CD4-positive, alpha-beta memory T cell (primary cell): ENCODE measurements around the gene ELL2. TPM values are rescaled to one million over a fixed set of nuclear protein-coding genes. Genes with fewer than 3 reads are reported as not detected.

ENCODE experiments used
- CTCF ChIA-PET: fragments of 350-600 bp; sonication (Branson Sonifier 250); formaldehyde crosslinking; loops from one replicate; lab custom pipeline; 2021; ENCODE audit warnings: inconsistent platforms; ENCODE audit not compliant: partially characterized antibody; lab: Charles Lee
- POLR2A ChIA-PET: fragments of 350-600 bp; sonication (Branson Sonifier 250); formaldehyde crosslinking; loops from one replicate; lab custom pipeline; 2021; ENCODE audit not compliant: partially characterized antibody; lab: Charles Lee
- DNase-seq, 5 donors: peaks; one replicate each; pipeline versions ENCODE4 v3.0.0 to v3.0.0-alpha.2; 2020 to 2022; ENCODE audit warnings: mixed read lengths in 1 of 5
- H3K27ac ChIP-seq: one replicate; pipeline ENCODE4 v1.7.0; 2013; ENCODE audit warnings: low read depth, low read length
- H3K27me3 ChIP-seq: 2 replicates; pipeline ENCODE4 v1.7.0; 2013; ENCODE audit warnings: mild to moderate bottlenecking, low read length, moderate library complexity; ENCODE audit not compliant: insufficient read depth
- H3K36me3 ChIP-seq: 2 replicates; pipeline ENCODE4 v1.7.0; 2013; ENCODE audit warnings: mild to moderate bottlenecking, low read length, moderate library complexity; ENCODE audit not compliant: insufficient read depth
- H3K4me1 ChIP-seq: 2 replicates; pipeline ENCODE4 v1.7.0; 2013; ENCODE audit warnings: mild to moderate bottlenecking, low read length, moderate library complexity; ENCODE audit not compliant: insufficient read depth
- H3K4me3 ChIP-seq, 2 donors: one replicate each; pipeline ENCODE4 v1.7.0; 2013; ENCODE audit warnings: low read length in 2 of 2, mild to moderate bottlenecking in 1 of 2
- H3K9me3 ChIP-seq, 2 donors: one replicate each; pipeline ENCODE4 v1.7.0; 2013; ENCODE audit warnings: low read length in 2 of 2, control low read depth in 1 of 2; ENCODE audit not compliant: control insufficient read depth in 1 of 2
- H3K27ac Mint-ChIP-seq, 7 donors: one replicate each; pipeline ENCODE4 v1.8.0; 2020 to 2021; ENCODE audit warnings: mixed read lengths in 7 of 7, mild to moderate bottlenecking in 6 of 7, inconsistent platforms in 3 of 7, moderate library complexity in 3 of 7
- H3K27me3 Mint-ChIP-seq, 2 donors: one replicate each; pipeline ENCODE4 v1.8.0; 2020 to 2021; ENCODE audit warnings: mixed read lengths in 2 of 2
- H3K36me3 Mint-ChIP-seq, 2 donors: one replicate each; pipeline ENCODE4 v1.8.0; 2020 to 2021; ENCODE audit warnings: mixed read lengths in 2 of 2, inconsistent platforms in 1 of 2, mild to moderate bottlenecking in 1 of 2
- H3K4me1 Mint-ChIP-seq, 4 donors: one replicate each; pipeline ENCODE4 v1.8.0; 2020 to 2021; ENCODE audit warnings: mixed read lengths in 4 of 4, mild to moderate bottlenecking in 1 of 4
- H3K4me3 Mint-ChIP-seq, 8 donors: one replicate each; pipeline ENCODE4 v1.8.0; 2020 to 2021; ENCODE audit warnings: mixed read lengths in 8 of 8, mild to moderate bottlenecking in 7 of 8, moderate library complexity in 6 of 8, inconsistent platforms in 3 of 8
- H3K9me3 Mint-ChIP-seq, 8 donors: one replicate each; pipeline ENCODE4 v1.8.0; 2020 to 2021; ENCODE audit warnings: mixed read lengths in 8 of 8, mild to moderate bottlenecking in 5 of 8, inconsistent platforms in 3 of 8, moderate library complexity in 1 of 8
- intact Hi-C: fragments of 100-400 bp; cut with micrococcal nuclease; formaldehyde crosslinking; loops from one replicate; pipeline ENCODE4 v1.15.1; 2023
- polyA plus RNA-seq, 2 donors: library from polyadenylated mRNA; unstranded; fragments of 300-500 nt; fragmentation: Illumina TruSeq; gene quantifications; one replicate each; pipeline ENCODE4 v1.2.3, GENCODE V29; 2021
- total RNA-seq, 2 experiments: library from RNA; stranded (reverse); gene quantifications; one replicate each; pipeline ENCODE4 v1.2.3, GENCODE V29; 2021

Gene ELL2
- total and polyA plus RNA-seq, 4 experiments from 2014 or later, result 2.8 to 15.6 (median 9.3) TPM

GRCh38 chr5:95900383-95900958 is 61.2 kb downstream of the ELL2 start:
- no peaks in the 10 kb centered on the region for H3K4me1 ChIP-seq
- CTCF ChIA-PET, result interaction anchor here (0.6 to 1.3 kb wide), 2 partner anchors 437 to 1471 kb away, joined by 3 to 4 read pairs; no protein-coding TSS in a partner anchor
- H3K4me3 Mint-ChIP-seq, result no peak overlapping the region
- POLR2A ChIA-PET, result no interaction called here
- intact Hi-C loops, result no loop called here
- no peak overlapping the region for H3K4me3 ChIP-seq
- H3K36me3 Mint-ChIP-seq, result peaks cover 32 to 39% of the 10 kb centered on the region in 2 donors
- no peak overlapping the region for H3K27ac Mint-ChIP-seq
- H3K4me1 Mint-ChIP-seq, result no peaks in the 10 kb centered on the region
- H3K36me3 ChIP-seq, result no peaks in the 10 kb centered on the region
- no peak for DNase-seq
- no peaks in the 10 kb centered on the region for H3K9me3 ChIP-seq
- H3K27me3 Mint-ChIP-seq, result no peaks in the 10 kb centered on the region
- no peaks in the 10 kb centered on the region for H3K9me3 Mint-ChIP-seq
- H3K27ac ChIP-seq, result no peak overlapping the region
- no peaks in the 10 kb centered on the region for H3K27me3 ChIP-seq

- Mint-ChIP-seq H3K36me3 (peaks cover 36 to 43% of the 10 kb centered on the region in 2 donors), H3K27me3 (no peaks in the 10 kb centered on the region), H3K4me1 (no peaks in the 10 kb centered on the region), H3K27ac (no peak overlapping the region), H3K9me3 (no peaks in the 10 kb centered on the region), H3K4me3 (no peak overlapping the region)
- intact Hi-C loops, result no loop called here
- ChIA-PET CTCF (interaction anchor here (0.9 kb wide), 1 partner anchor 13 kb away, joined by 3 read pairs; no protein-coding TSS in a partner anchor), POLR2A (no interaction called here)
- no peak overlapping the region for H3K4me3 ChIP-seq
- no peak for DNase-seq
- no peaks in the 10 kb centered on the region for H3K36me3 ChIP-seq
- no peaks in the 10 kb centered on the region for H3K4me1 ChIP-seq
- no peak overlapping the region for H3K27ac ChIP-seq
- H3K9me3 ChIP-seq, result no peaks in the 10 kb centered on the region
- H3K27me3 ChIP-seq, result no peaks in the 10 kb centered on the region
Measured at GRCh38 chr5:95899829-95900228, 61.8 kb downstream of the ELL2 start.

- H3K4me3 ChIP-seq, result no peak overlapping the region
- Mint-ChIP-seq H3K4me1 (no peaks in the 10 kb centered on the region), H3K4me3 (no peak overlapping the region), H3K36me3 (peaks cover 43% of the 10 kb centered on the region in 2 donors), H3K27me3 (no peaks in the 10 kb centered on the region), H3K9me3 (no peaks in the 10 kb centered on the region), H3K27ac (no peak overlapping the region)
- POLR2A ChIA-PET, result no interaction called here
- H3K4me1 ChIP-seq, result no peaks in the 10 kb centered on the region
- no peaks in the 10 kb centered on the region for H3K36me3 ChIP-seq
- intact Hi-C loops, result no loop called here
- no peak for DNase-seq
- H3K27me3 ChIP-seq, result no peaks in the 10 kb centered on the region
- no peaks in the 10 kb centered on the region for H3K9me3 ChIP-seq
- H3K27ac ChIP-seq, result no peak overlapping the region
- CTCF ChIA-PET, result interaction anchor here (0.9 kb wide), 1 partner anchor 13 kb away, joined by 3 read pairs; no protein-coding TSS in a partner anchor
Measured at GRCh38 chr5:95899006-95899405, 62.6 kb downstream of the ELL2 start.

- no peaks in the 10 kb centered on the region for H3K27me3 Mint-ChIP-seq
- CTCF ChIA-PET, result no interaction called here
Measured at GRCh38 chr5:95895771-95896170, 65.9 kb downstream of the ELL2 start.

GRCh38 chr5:95895251-95895650 is 66.4 kb downstream of the ELL2 start:
- Mint-ChIP-seq H3K9me3 (no peaks in the 10 kb centered on the region), H3K27me3 (no peaks in the 10 kb centered on the region), H3K27ac (no peak overlapping the region), H3K36me3 (peaks cover 42 to 50% of the 10 kb centered on the region in 2 donors), H3K4me3 (no peak overlapping the region), H3K4me1 (no peaks in the 10 kb centered on the region)
- intact Hi-C loops, result no loop called here
- no peaks in the 10 kb centered on the region for H3K4me1 ChIP-seq
- H3K9me3 ChIP-seq, result no peaks in the 10 kb centered on the region
- H3K4me3 ChIP-seq, result no peak overlapping the region
- CTCF ChIA-PET, result no interaction called here
- no peaks in the 10 kb centered on the region for H3K27me3 ChIP-seq
- H3K27ac ChIP-seq, result no peak overlapping the region
- H3K36me3 ChIP-seq, result no peaks in the 10 kb centered on the region
- POLR2A ChIA-PET, result no interaction called here
- DNase-seq, result no peak

More at GRCh38 chr5:95895771-95896170, 65.9 kb downstream of the ELL2 start:
- H3K4me3 ChIP-seq, result no peak overlapping the region
- H3K27me3 ChIP-seq, result no peaks in the 10 kb centered on the region
- H3K4me1 Mint-ChIP-seq, result no peaks in the 10 kb centered on the region
- POLR2A ChIA-PET, result no interaction called here
- peaks cover 40 to 48% of the 10 kb centered on the region in 2 donors for H3K36me3 Mint-ChIP-seq
- H3K9me3 Mint-ChIP-seq, result no peaks in the 10 kb centered on the region
- H3K27ac ChIP-seq, result no peak overlapping the region
- intact Hi-C loops, result no loop called here
- H3K4me1 ChIP-seq, result no peaks in the 10 kb centered on the region
- no peaks in the 10 kb centered on the region for H3K9me3 ChIP-seq
- DNase-seq, result no peak
- no peaks in the 10 kb centered on the region for H3K36me3 ChIP-seq
- H3K4me3 Mint-ChIP-seq, result no peak overlapping the region
- no peak overlapping the region for H3K27ac Mint-ChIP-seq

GRCh38 chr5:95892784-95893354 is 68.8 kb downstream of the ELL2 start:
- Mint-ChIP-seq H3K9me3 (no peaks in the 10 kb centered on the region), H3K27me3 (no peaks in the 10 kb centered on the region), H3K27ac (no peak overlapping the region), H3K36me3 (peaks cover 35 to 39% of the 10 kb centered on the region in 2 donors), H3K4me3 (no peak overlapping the region), H3K4me1 (no peaks in the 10 kb centered on the region)
- Histone ChIP-seq H3K4me3 (no peak overlapping the region), H3K27ac (no peak overlapping the region), H3K36me3 (no peaks in the 10 kb centered on the region), H3K27me3 (no peaks in the 10 kb centered on the region), H3K4me1 (no peaks in the 10 kb centered on the region), H3K9me3 (no peaks in the 10 kb centered on the region)
- ChIA-PET POLR2A (no interaction called here), CTCF (interaction anchor here (1.3 kb wide), 1 partner anchor 34 kb away, joined by 4 read pairs; no protein-coding TSS in a partner anchor)
- intact Hi-C loops, result no loop called here
- DNase-seq, result peak in 1 of 5 donors; percentile 6

- no peak for DNase-seq
- Mint-ChIP-seq H3K27me3 (no peaks in the 10 kb centered on the region), H3K27ac (no peak overlapping the region), H3K9me3 (no peaks in the 10 kb centered on the region), H3K36me3 (peaks cover 30 to 34% of the 10 kb centered on the region in 2 donors), H3K4me3 (no peak overlapping the region), H3K4me1 (no peaks in the 10 kb centered on the region)
- CTCF ChIA-PET, result no interaction called here
- Histone ChIP-seq H3K27ac (no peak overlapping the region), H3K4me3 (no peak overlapping the region), H3K4me1 (no peaks in the 10 kb centered on the region), H3K27me3 (no peaks in the 10 kb centered on the region), H3K9me3 (no peaks in the 10 kb centered on the region), H3K36me3 (no peaks in the 10 kb centered on the region)
- intact Hi-C loops, result no loop called here
- POLR2A ChIA-PET, result no interaction called here
Measured at GRCh38 chr5:95891499-95891898, 70.2 kb downstream of the ELL2 start.
